Measurements from ENCODE around the gene DNMT3A. TPM values are rescaled to one million over a fixed set of nuclear protein-coding genes. Genes with fewer than 3 reads are reported as not detected.
"Not testable (repeated sequence)": the region's sequence is repeated elsewhere in the genome, so short reads cannot be mapped to it uniquely, and the experiment has no call there.

Gene DNMT3A
- total RNA-seq, 1 experiment from 2014 or later: 12.2 TPM

- DNase-seq (no peak), ATAC-seq (no peak)
- Histone ChIP-seq H3K9me2 (replicated peaks; ENCODE audit: low read length) (no peaks in the 10 kb centered on the region), H3K4me2 (ENCODE audit: low read length) (no peak overlapping the region), H3K27ac (ENCODE audit: low read length) (no peak overlapping the region), H3K27me3 (ENCODE audit: low read length) (no peaks in the 10 kb centered on the region), H2AFZ (ENCODE audit: low read length) (no peak overlapping the region), H3K4me1 (ENCODE audit: insufficient read depth, low read length) (no peaks in the 10 kb centered on the region), H3K4me3 (ENCODE audit: low read length) (no peak overlapping the region), H3K9ac (ENCODE audit: low read length) (no peak overlapping the region), H3K36me3 (ENCODE audit: low read depth, low read length) (no peaks in the 10 kb centered on the region), H3K79me2 (ENCODE audit: low read length) (no peaks in the 10 kb centered on the region), H3K9me3 (ENCODE audit: low read length) (no peaks in the 10 kb centered on the region), H3F3A (ENCODE audit: low read length, unreplicated experiment) (no peaks in the 10 kb centered on the region), H4K20me1 (ENCODE audit: low read length) (no peaks in the 10 kb centered on the region)
- BruUV-seq (replicated peaks): no TSS peak
- CTCF ChIA-PET: no interaction called here
- POLR2A ChIA-PET (ENCODE audit: unreplicated experiment): no interaction called here
- TF ChIP-seq EZH2phosphoT487 (IDR thresholded peaks at IDR 0.05; ENCODE audit: borderline replicate concordance, low read length) (no peak), EZH2 (IDR thresholded peaks at IDR 0.05; ENCODE audit: low read length, unreplicated experiment) (no peak)
- TF ChIP-seq, protein P1, sequence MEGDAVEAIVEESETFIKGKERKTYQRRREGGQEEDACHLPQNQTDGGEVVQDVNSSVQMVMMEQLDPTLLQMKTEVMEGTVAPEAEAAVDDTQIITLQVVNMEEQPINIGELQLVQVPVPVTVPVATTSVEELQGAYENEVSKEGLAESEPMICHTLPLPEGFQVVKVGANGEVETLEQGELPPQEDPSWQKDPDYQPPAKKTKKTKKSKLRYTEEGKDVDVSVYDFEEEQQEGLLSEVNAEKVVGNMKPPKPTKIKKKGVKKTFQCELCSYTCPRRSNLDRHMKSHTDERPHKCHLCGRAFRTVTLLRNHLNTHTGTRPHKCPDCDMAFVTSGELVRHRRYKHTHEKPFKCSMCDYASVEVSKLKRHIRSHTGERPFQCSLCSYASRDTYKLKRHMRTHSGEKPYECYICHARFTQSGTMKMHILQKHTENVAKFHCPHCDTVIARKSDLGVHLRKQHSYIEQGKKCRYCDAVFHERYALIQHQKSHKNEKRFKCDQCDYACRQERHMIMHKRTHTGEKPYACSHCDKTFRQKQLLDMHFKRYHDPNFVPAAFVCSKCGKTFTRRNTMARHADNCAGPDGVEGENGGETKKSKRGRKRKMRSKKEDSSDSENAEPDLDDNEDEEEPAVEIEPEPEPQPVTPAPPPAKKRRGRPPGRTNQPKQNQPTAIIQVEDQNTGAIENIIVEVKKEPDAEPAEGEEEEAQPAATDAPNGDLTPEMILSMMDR (conservative IDR thresholded peaks at IDR 0.05; ENCODE audit: low read depth, low read length): no peak
- intact Hi-C loops (cut with micrococcal nuclease): no loop called here
Measured at GRCh38 chr2:25274868-25275574, 66.7 kb downstream of the DNMT3A start.

GRCh38 chr2:25273985-25274535 lies 67.7 kb downstream of the DNMT3A start:
- ATAC-seq (no peak), DNase-seq (no peak)
- Histone ChIP-seq H3K9me3 (ENCODE audit: low read length) (no peaks in the 10 kb centered on the region), H3K9ac (ENCODE audit: low read length) (no peak overlapping the region), H3K27ac (ENCODE audit: low read length) (no peak overlapping the region), H3K27me3 (ENCODE audit: low read length) (no peaks in the 10 kb centered on the region), H4K20me1 (ENCODE audit: low read length) (no peaks in the 10 kb centered on the region), H3K9me2 (replicated peaks; ENCODE audit: low read length) (no peaks in the 10 kb centered on the region), H3F3A (ENCODE audit: low read length, unreplicated experiment) (no peaks in the 10 kb centered on the region), H2AFZ (ENCODE audit: low read length) (no peak overlapping the region), H3K4me1 (ENCODE audit: insufficient read depth, low read length) (no peaks in the 10 kb centered on the region), H3K4me3 (ENCODE audit: low read length) (no peak overlapping the region), H3K4me2 (ENCODE audit: low read length) (no peak overlapping the region), H3K79me2 (ENCODE audit: low read length) (no peaks in the 10 kb centered on the region), H3K36me3 (ENCODE audit: low read depth, low read length) (no peaks in the 10 kb centered on the region)
- TF ChIP-seq, protein P1 (conservative IDR thresholded peaks at IDR 0.05; ENCODE audit: low read depth, low read length): no peak
- TF ChIP-seq EZH2phosphoT487 (IDR thresholded peaks at IDR 0.05; ENCODE audit: borderline replicate concordance, low read length) (no peak), EZH2 (IDR thresholded peaks at IDR 0.05; ENCODE audit: low read length, unreplicated experiment) (no peak)
- intact Hi-C loops (cut with micrococcal nuclease): no loop called here
- CTCF ChIA-PET: no interaction called here
- BruUV-seq (replicated peaks): no TSS peak
- POLR2A ChIA-PET (ENCODE audit: unreplicated experiment): no interaction called here

GRCh38 chr2:25272705-25273104 lies 69.0 kb downstream of the DNMT3A start:
- H3K4me3 ChIP-seq (ENCODE audit: low read length); ATAC-seq; H3K9me3 ChIP-seq (ENCODE audit: low read length); H3K27me3 ChIP-seq (ENCODE audit: low read length); BruUV-seq (replicated peaks); H3K79me2 ChIP-seq (ENCODE audit: low read length); H2AFZ ChIP-seq (ENCODE audit: low read length); H3K4me2 ChIP-seq (ENCODE audit: low read length); CTCF ChIA-PET; H3K9me2 ChIP-seq (replicated peaks; ENCODE audit: low read length); H3K27ac ChIP-seq (ENCODE audit: low read length); intact Hi-C loops (cut with micrococcal nuclease); H3F3A ChIP-seq (ENCODE audit: low read length, unreplicated experiment); POLR2A ChIA-PET (ENCODE audit: unreplicated experiment); H4K20me1 ChIP-seq (ENCODE audit: low read length); H3K9ac ChIP-seq (ENCODE audit: low read length); DNase-seq; H3K4me1 ChIP-seq (ENCODE audit: insufficient read depth, low read length); H3K36me3 ChIP-seq (ENCODE audit: low read depth, low read length): not testable (repeated sequence)

All from PC-3 (cell line).